Measurements from ENCODE around the gene OCSTAMP.

DNA sequence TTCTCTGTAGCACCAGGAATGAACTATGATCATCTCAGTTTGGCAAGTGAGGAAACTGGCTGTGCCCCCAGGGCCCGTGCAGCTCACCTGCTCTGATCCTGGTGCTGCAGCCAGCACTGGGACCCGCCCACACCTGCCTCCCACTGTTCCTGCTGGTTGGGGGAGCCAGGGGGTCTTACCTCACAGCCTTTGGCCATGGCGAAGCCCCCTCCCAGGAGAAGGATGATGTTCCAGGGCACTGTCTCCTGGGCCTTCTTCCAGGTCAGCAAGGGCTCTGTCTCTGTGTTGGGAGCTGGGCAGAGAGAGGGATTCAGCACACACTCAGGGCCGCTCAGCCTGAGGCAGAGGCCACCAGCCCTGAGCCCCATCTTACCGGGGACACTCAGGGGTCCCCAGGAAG is 24.9 kb upstream of the OCSTAMP start:
- TF ChIP-seq, protein P1, sequence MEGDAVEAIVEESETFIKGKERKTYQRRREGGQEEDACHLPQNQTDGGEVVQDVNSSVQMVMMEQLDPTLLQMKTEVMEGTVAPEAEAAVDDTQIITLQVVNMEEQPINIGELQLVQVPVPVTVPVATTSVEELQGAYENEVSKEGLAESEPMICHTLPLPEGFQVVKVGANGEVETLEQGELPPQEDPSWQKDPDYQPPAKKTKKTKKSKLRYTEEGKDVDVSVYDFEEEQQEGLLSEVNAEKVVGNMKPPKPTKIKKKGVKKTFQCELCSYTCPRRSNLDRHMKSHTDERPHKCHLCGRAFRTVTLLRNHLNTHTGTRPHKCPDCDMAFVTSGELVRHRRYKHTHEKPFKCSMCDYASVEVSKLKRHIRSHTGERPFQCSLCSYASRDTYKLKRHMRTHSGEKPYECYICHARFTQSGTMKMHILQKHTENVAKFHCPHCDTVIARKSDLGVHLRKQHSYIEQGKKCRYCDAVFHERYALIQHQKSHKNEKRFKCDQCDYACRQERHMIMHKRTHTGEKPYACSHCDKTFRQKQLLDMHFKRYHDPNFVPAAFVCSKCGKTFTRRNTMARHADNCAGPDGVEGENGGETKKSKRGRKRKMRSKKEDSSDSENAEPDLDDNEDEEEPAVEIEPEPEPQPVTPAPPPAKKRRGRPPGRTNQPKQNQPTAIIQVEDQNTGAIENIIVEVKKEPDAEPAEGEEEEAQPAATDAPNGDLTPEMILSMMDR (IDR thresholded peaks at IDR 0.05; ENCODE audit: poor library complexity), result no peak
- no peak for TF ChIP-seq EZH2 (IDR thresholded peaks at IDR 0.05; ENCODE audit: borderline replicate concordance)

Data from hepatocyte (in vitro differentiated cells).